ENCODE results near the gene DRGX. TPM values are rescaled to one million over a fixed set of nuclear protein-coding genes. Genes with fewer than 3 reads are reported as not detected.

The DRGX gene
- total and polyA plus RNA-seq, 2 of the 4 experiments (the other 2 are of a cell fraction) = not detected

DNA sequence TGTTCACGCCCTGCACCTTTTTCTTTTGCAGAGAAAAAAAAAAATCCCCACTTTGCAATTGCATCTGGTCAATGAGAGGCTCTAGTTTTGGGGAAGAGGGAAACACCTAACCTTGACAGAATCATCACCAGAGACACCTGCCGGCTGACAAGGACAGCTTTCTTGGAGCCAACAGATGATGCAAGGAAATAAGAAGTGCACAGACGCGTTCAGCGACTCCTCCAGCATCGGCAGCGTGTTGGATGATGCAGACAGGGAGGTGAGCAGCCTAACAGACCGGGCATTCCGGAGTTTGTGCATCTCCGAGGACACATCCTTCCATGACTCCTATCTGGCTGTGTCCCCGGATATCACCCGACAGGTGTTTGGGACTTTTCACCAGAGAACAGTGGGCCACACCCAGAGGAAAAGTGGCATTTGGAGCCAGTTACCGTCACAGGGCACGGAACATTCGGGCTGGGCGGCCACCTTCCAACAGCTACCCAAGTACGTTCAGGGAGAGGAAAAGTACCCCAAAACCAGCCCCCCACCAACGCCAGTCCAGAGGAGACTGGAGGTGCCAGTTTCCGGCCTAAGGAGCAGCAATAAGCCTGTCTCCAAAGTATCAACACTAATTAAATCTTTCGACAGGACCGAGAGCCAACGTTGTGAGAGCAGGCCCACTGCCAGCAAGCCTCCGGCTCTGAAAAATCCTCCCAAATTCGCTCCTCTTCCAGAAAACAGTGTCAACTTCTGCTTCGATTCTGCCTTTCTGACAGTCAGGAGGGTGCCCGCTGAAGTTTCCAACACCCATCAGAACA lies 73.3 kb downstream of the DRGX start:
- Histone ChIP-seq H3K4me1 (ENCODE audit: control insufficient read depth, insufficient read depth, low read length) (no peaks in the 10 kb centered on the region), H3K18ac (ENCODE audit: low read depth, low read length) (no peak overlapping the region), H3K14ac (replicated peaks; ENCODE audit: low read depth, low read length) (no peak overlapping the region), H3K4me2 (ENCODE audit: low read depth, low read length) (no peak overlapping the region), H3K23ac (ENCODE audit: low read depth, low read length) (no peak overlapping the region), H2AK5ac (ENCODE audit: low read depth, low read length) (no peak overlapping the region), H3K27ac (ENCODE audit: insufficient read depth, low read length) (no peak overlapping the region), H2BK120ac (ENCODE audit: low read depth, low read length) (no peak overlapping the region), H3K9me3 (ENCODE audit: control insufficient read depth, insufficient read depth, low read length) (no peaks in the 10 kb centered on the region), H2AK9ac (replicated peaks; ENCODE audit: low read depth, low read length, poor library complexity) (no peak overlapping the region), H4K5ac (ENCODE audit: low read depth, low read length) (no peak overlapping the region), H3K56ac (ENCODE audit: extremely low read depth, insufficient read depth, low read length) (no peak overlapping the region), H2BK5ac (ENCODE audit: low read depth, low read length, poor library complexity, severe bottlenecking) (no peak overlapping the region), H4K8ac (ENCODE audit: low read depth in 2 of 2, low read length in 2 of 2) (no peak overlapping the region), H3K9ac (ENCODE audit: low read depth, low read length) (no peak overlapping the region), H3K36me3 (ENCODE audit: control insufficient read depth, insufficient read depth, low read length) (no peaks in the 10 kb centered on the region), H2AFZ (replicated peaks; ENCODE audit: low read length, poor library complexity) (no peak overlapping the region), H2BK20ac (ENCODE audit: low read depth, low read length) (no peak overlapping the region), H3K4me3 (ENCODE audit: insufficient read depth, low read depth, low read length) (no peak overlapping the region), H3K4ac (ENCODE audit: low read depth, low read length) (no peak overlapping the region), H4K91ac (ENCODE audit: insufficient read depth, low read depth, low read length) (no peak overlapping the region), H3K9me1 (ENCODE audit: insufficient read depth, low read length) (no peaks in the 10 kb centered on the region), H3K79me1 (ENCODE audit: low read depth in 1 of 2, low read length in 2 of 2) (no peaks in the 10 kb centered on the region), H3K27me3 (ENCODE audit: control insufficient read depth, insufficient read depth, low read length) (peaks cover 15% of the 10 kb centered on the region; the same call in 1 of the 2 replicates), H4K20me1 (ENCODE audit: insufficient read depth, low read length) (no peaks in the 10 kb centered on the region), H2BK15ac (ENCODE audit: low read depth, low read length) (no peak overlapping the region)
- ChIA-PET CTCF (no interaction called here), POLR2A (ENCODE audit: unreplicated experiment) (no interaction called here)
- BruUV-seq (replicated peaks) = no TSS peak
- in situ Hi-C loops (cut with MboI; ENCODE audit: low sequenced_read_pairs) (no loop called here), intact Hi-C loops (cut with micrococcal nuclease) (loop anchor here (1.0 kb wide), 1 partner anchor 20 kb away; no protein-coding TSS in a partner anchor), dilution Hi-C loops (cut with HindIII; ENCODE audit: low sequenced_read_pairs, unreplicated experiment) (no loop called here)
- TF ChIP-seq SMC3 (IDR thresholded peaks at IDR 0.05; ENCODE audit: low read depth, low read length) (no peak), POLR2A (IDR thresholded peaks at IDR 0.05; ENCODE audit: low read depth, low read length) (no peak), RCOR1 (IDR thresholded peaks at IDR 0.05; ENCODE audit: insufficient replicate concordance, low read length) (no peak)
- ATAC-seq (ENCODE audit: low read depth) (no peak), DNase-seq (no peak)
- 77% methylated on average over 10 of the region's 26 CpGs; no CpG with 5 or more reads in 1 of the 2 experiments for WGBS, 2 experiments (ENCODE audit: extremely low coverage in 2 of 2, insufficient read length in 1 of 2)

Data from IMR-90 (cell line).